IMR-90 (cell line): ENCODE results near the gene RHOT2. TPM values are rescaled to one million over a fixed set of nuclear protein-coding genes. Genes with fewer than 3 reads are reported as not detected.

Experiments
- ATAC-seq: fragments of 200-7000 bp; cut with Tn5 transposase; 2 replicates; pipeline ENCODE4 v1.9.1; 2020; ENCODE audit warnings: low read depth, mild to moderate bottlenecking, moderate library complexity
- BruUV-seq: library from RNA; stranded (reverse); fragments of 400-500 nt; replicated peaks from 2 replicates; lab custom pipeline; 2021; lab: Mats Ljungman, UMichigan
- CTCF ChIA-PET: fragments of 300-600 bp; formaldehyde crosslinking; extraction: SDS; loops from one replicate; lab custom pipeline; 2021; ENCODE audit warnings: antibody characterized with exemption; lab: Yijun Ruan, JAX
- POLR2A ChIA-PET: fragments of 300-600 bp; sonication (Branson Sonifier 250); formaldehyde crosslinking; loops from one replicate; lab custom pipeline; 2022; ENCODE audit warnings: antibody characterized with exemption; ENCODE audit not compliant: unreplicated experiment; lab: Charles Lee
- DNase-seq: peaks from one replicate; pipeline ENCODE4 v3.0.0; 2013
- H2AFZ ChIP-seq: replicated peaks from 2 replicates; pipeline ENCODE3; 2013; ENCODE audit warnings: low read length, mild to moderate bottlenecking; ENCODE audit not compliant: poor library complexity
- H2AK5ac ChIP-seq: 2 replicates; pipeline ENCODE4 v1.6.1; 2013; ENCODE audit warnings: low read depth, low read length, inconsistent platforms
- H2AK9ac ChIP-seq: replicated peaks from 2 replicates; pipeline ENCODE3; 2013; ENCODE audit warnings: mild to moderate bottlenecking, low read depth, low read length, moderate library complexity; ENCODE audit not compliant: poor library complexity
- H2BK120ac ChIP-seq: 2 replicates; pipeline ENCODE4 v1.6.1; 2013; ENCODE audit warnings: low read depth, low read length, inconsistent platforms
- H2BK15ac ChIP-seq: 3 replicates; pipeline ENCODE4 v1.6.1; 2013; ENCODE audit warnings: low read depth, low read length, inconsistent platforms
- H2BK20ac ChIP-seq: 2 replicates; pipeline ENCODE4 v1.6.1; 2013; ENCODE audit warnings: low read depth, mild to moderate bottlenecking, inconsistent platforms, low read length, moderate library complexity
- H2BK5ac ChIP-seq: 2 replicates; pipeline ENCODE4 v1.6.1; 2013; ENCODE audit warnings: mild to moderate bottlenecking, low read depth, low read length, inconsistent platforms; ENCODE audit not compliant: poor library complexity, severe bottlenecking
- H3K14ac ChIP-seq: replicated peaks from 2 replicates; pipeline ENCODE4 v1.6.1; 2013; ENCODE audit warnings: low read depth, low read length, inconsistent platforms
- H3K18ac ChIP-seq: 2 replicates; pipeline ENCODE4 v1.6.1; 2013; ENCODE audit warnings: low read depth, low read length, control low read depth
- H3K23ac ChIP-seq: 2 replicates; pipeline ENCODE4 v1.6.1; 2013; ENCODE audit warnings: low read depth, low read length, inconsistent platforms
- H3K27ac ChIP-seq: 2 replicates; pipeline ENCODE4 v1.5.1; 2013; ENCODE audit warnings: mild to moderate bottlenecking, control low read depth, low read length; ENCODE audit not compliant: insufficient read depth
- H3K27me3 ChIP-seq: 2 replicates; pipeline ENCODE4 v1.6.1; 2013; ENCODE audit warnings: low read length; ENCODE audit not compliant: control insufficient read depth, insufficient read depth
- H3K36me3 ChIP-seq: 2 replicates; pipeline ENCODE4 v1.6.1; 2013; ENCODE audit warnings: low read length, mixed read lengths; ENCODE audit not compliant: control insufficient read depth, insufficient read depth
- H3K4ac ChIP-seq: 2 replicates; pipeline ENCODE4 v1.6.1; 2013; ENCODE audit warnings: low read depth, low read length, inconsistent platforms
- H3K4me1 ChIP-seq: 2 replicates; pipeline ENCODE4 v1.6.1; 2013; ENCODE audit warnings: low read length, mixed read lengths; ENCODE audit not compliant: control insufficient read depth, insufficient read depth
- H3K4me2 ChIP-seq: 2 replicates; pipeline ENCODE4 v1.6.1; 2013; ENCODE audit warnings: low read depth, mild to moderate bottlenecking, control low read depth, low read length, moderate library complexity
- H3K4me3 ChIP-seq: 2 replicates; pipeline ENCODE4 v1.5.1; 2013; ENCODE audit warnings: low read depth, mild to moderate bottlenecking, control low read depth, low read length, moderate library complexity; ENCODE audit not compliant: insufficient read depth
- H3K56ac ChIP-seq: 2 replicates; pipeline ENCODE4 v1.6.1; 2013; ENCODE audit warnings: low read length, inconsistent platforms; ENCODE audit not compliant: insufficient read depth; ENCODE audit errors: extremely low read depth
- H3K79me1 ChIP-seq, 2 experiments: 2 replicates each; pipeline ENCODE4 v1.6.1; 2013; ENCODE audit warnings: low read length in 2 of 2, inconsistent platforms in 1 of 2, low read depth in 1 of 2
- H3K9ac ChIP-seq: 2 replicates; pipeline ENCODE4 v1.6.1; 2013; ENCODE audit warnings: low read depth, low read length, control low read depth
- H3K9me1 ChIP-seq: 2 replicates; pipeline ENCODE4 v1.6.1; 2013; ENCODE audit warnings: low read length, inconsistent platforms; ENCODE audit not compliant: insufficient read depth
- H3K9me3 ChIP-seq: 2 replicates; pipeline ENCODE4 v1.6.1; 2013; ENCODE audit warnings: low read length; ENCODE audit not compliant: control insufficient read depth, insufficient read depth
- H4K20me1 ChIP-seq: 2 replicates; pipeline ENCODE4 v1.6.1; 2013; ENCODE audit warnings: low read length, inconsistent platforms; ENCODE audit not compliant: insufficient read depth
- H4K5ac ChIP-seq: 2 replicates; pipeline ENCODE4 v1.6.1; 2013; ENCODE audit warnings: mild to moderate bottlenecking, low read depth, low read length, control low read depth
- H4K8ac ChIP-seq, 2 experiments: 2 replicates each; pipeline ENCODE4 v1.6.1; 2013; ENCODE audit warnings: low read depth in 2 of 2, low read length in 2 of 2, control low read depth in 1 of 2, inconsistent platforms in 1 of 2
- H4K91ac ChIP-seq: 2 replicates; pipeline ENCODE4 v1.6.1; 2013; ENCODE audit warnings: low read depth, low read length, inconsistent platforms; ENCODE audit not compliant: insufficient read depth
- BHLHE40 ChIP-seq: fragments of 150-350 bp; IDR thresholded peaks from 2 replicates; pipeline ENCODE4 v1.6.1; 2016; ENCODE audit warnings: mild to moderate bottlenecking, low read depth, low read length
- CEBPB ChIP-seq: IDR thresholded peaks from 2 replicates; pipeline ENCODE4 v1.6.1; 2012; ENCODE audit warnings: low read depth, low read length, improper control_type of control experiment
- CHD1 ChIP-seq: IDR thresholded peaks from 2 replicates; pipeline ENCODE4 v1.6.1; 2012; ENCODE audit warnings: low read depth, low read length, improper control_type of control experiment
- CTCF ChIP-seq: conservative IDR thresholded peaks from 2 replicates; pipeline ENCODE4 v1.5.1; 2012; ENCODE audit warnings: mild to moderate bottlenecking, low read depth, low read length, improper control_type of control experiment
- MAFK ChIP-seq: IDR thresholded peaks from 2 replicates; pipeline ENCODE4 v1.6.1; 2012; ENCODE audit warnings: low read depth, low read length, improper control_type of control experiment
- MAZ ChIP-seq: IDR thresholded peaks from 2 replicates; pipeline ENCODE4 v1.6.1; 2012; ENCODE audit warnings: low read depth, mild to moderate bottlenecking, low read length, improper control_type of control experiment, moderate library complexity, borderline replicate concordance
- MXI1 ChIP-seq: IDR thresholded peaks from 2 replicates; pipeline ENCODE4 v1.6.1; 2012; ENCODE audit warnings: low read depth, mild to moderate bottlenecking, low read length, moderate library complexity, borderline replicate concordance
- NFE2L2 ChIP-seq: fragments of 150-350 bp; IDR thresholded peaks from 2 replicates; pipeline ENCODE4 v1.6.1; 2016; ENCODE audit warnings: low read depth, mild to moderate bottlenecking, low read length
- POLR2A ChIP-seq: IDR thresholded peaks from 2 replicates; pipeline ENCODE4 v1.6.1; 2012; ENCODE audit warnings: mild to moderate bottlenecking, low read depth, low read length
- RAD21 ChIP-seq: IDR thresholded peaks from 2 replicates; pipeline ENCODE4 v1.6.1; 2012; ENCODE audit warnings: low read length, improper control_type of control experiment
- RCOR1 ChIP-seq: IDR thresholded peaks from 2 replicates; pipeline ENCODE4 v1.6.1; 2012; ENCODE audit warnings: mild to moderate bottlenecking, low read length, improper control_type of control experiment; ENCODE audit not compliant: insufficient replicate concordance
- RFX5 ChIP-seq: IDR thresholded peaks from 2 replicates; pipeline ENCODE4 v1.8.0; 2012; ENCODE audit warnings: low read depth, mild to moderate bottlenecking, low read length, moderate library complexity
- SMC3 ChIP-seq: fragments of 150-350 bp; IDR thresholded peaks from 2 replicates; pipeline ENCODE4 v1.6.1; 2016; ENCODE audit warnings: low read depth, mild to moderate bottlenecking, antibody characterized with exemption, low read length, moderate library complexity
- USF2 ChIP-seq: fragments of 150-350 bp; IDR thresholded peaks from 2 replicates; pipeline ENCODE4 v1.6.1; 2017; ENCODE audit warnings: mild to moderate bottlenecking, antibody characterized with exemption, low read length, low read depth
- WGBS, 2 experiments: methylation state at CpG; one replicate each; pipeline versions ENCODE4 v1.1.5 to v1.1.7; 2013; ENCODE audit warnings: missing lambda C conversion rate in 2 of 2; ENCODE audit not compliant: insufficient read length in 1 of 2; ENCODE audit errors: extremely low coverage in 2 of 2; 5-methylcytosine and 5-hydroxymethylcytosine counted together
- dilution Hi-C: fragments of 300-500 bp; cut with HindIII; formaldehyde crosslinking; loops from one replicate; pipeline ENCODE4 v1.14.3; 2018; ENCODE audit warnings: low sequenced_read_pairs; ENCODE audit not compliant: unreplicated experiment
- in situ Hi-C: fragments of 300-500 bp; cut with MboI; formaldehyde crosslinking; loops from 3 replicates; pipeline ENCODE4 v1.14.3; 2019; ENCODE audit warnings: low sequenced_read_pairs, inconsistent platforms, mixed read lengths
- intact Hi-C: fragments of 100-400 bp; cut with micrococcal nuclease; formaldehyde crosslinking; loops from 2 replicates; pipeline ENCODE4 v1.10.0; 2022
- polyA plus RNA-seq, 3 experiments: library from polyadenylated mRNA; depleted of rRNA; stranded (reverse); fragments of >200 nt; gene quantifications; 2 replicates each; pipeline ENCODE4 v1.2.3, GENCODE V29; 2012; ENCODE audit warnings: low replicate concordance in 1 of 3
- total RNA-seq: library from RNA; depleted of rRNA; stranded (reverse); fragments of >200 nt; gene quantifications from 2 replicates; pipeline ENCODE4 v1.2.3, GENCODE V29; 2012

The RHOT2 gene
- total and polyA plus RNA-seq, 2 of the 4 experiments (the other 2 are of a cell fraction), result 20.3 to 181 TPM

- no peak for TF ChIP-seq USF2
- no peak for TF ChIP-seq MAFK
- no peak for TF ChIP-seq MAZ
- no peak for TF ChIP-seq RAD21
Observed at GRCh38 chr16:661184-661821, 6.6 kb upstream of the RHOT2 start (continued).

- Histone ChIP-seq H3K4ac (no peak overlapping the region), H3K4me1 (peaks cover 5% of the 10 kb centered on the region), H4K8ac (no peak overlapping the region), H3K79me1 (no peaks in the 10 kb centered on the region), H2BK120ac (no peak overlapping the region), H2BK5ac (no peak overlapping the region), H2AFZ (no peak overlapping the region), H2BK20ac (no peak overlapping the region), H3K9me3 (no peaks in the 10 kb centered on the region), H3K4me2 (no peak overlapping the region), H3K9me1 (no peaks in the 10 kb centered on the region), H4K5ac (no peak overlapping the region), H2AK5ac (no peak overlapping the region), H2AK9ac (no peak overlapping the region), H3K18ac (no peak overlapping the region), H4K20me1 (no peaks in the 10 kb centered on the region), H4K91ac (no peak overlapping the region), H3K4me3 (no peak overlapping the region), H3K14ac (no peak overlapping the region), H3K9ac (no peak overlapping the region), H2BK15ac (no peak overlapping the region), H3K23ac (no peak overlapping the region), H3K56ac (no peak overlapping the region), H3K27me3 (no peaks in the 10 kb centered on the region), H3K36me3 (peaks cover 4% of the 10 kb centered on the region), H3K27ac (no peak overlapping the region)
- ATAC-seq (no peak), DNase-seq (no peak)
- dilution Hi-C loops, result no loop called here
- CTCF ChIA-PET, result no interaction called here
- in situ Hi-C loops, result no loop called here
- 96% methylated on average over 18 of the region's 19 CpGs; no CpG with 5 or more reads in 1 of the 2 experiments for WGBS, 2 experiments
- POLR2A ChIA-PET, result no interaction called here
- intact Hi-C loops, result no loop called here
- no TSS peak for BruUV-seq
- TF ChIP-seq CEBPB, result no peak
- no peak for TF ChIP-seq USF2
- TF ChIP-seq POLR2A, result no peak
- no peak for TF ChIP-seq MAFK
- TF ChIP-seq BHLHE40, result no peak
- no peak for TF ChIP-seq CTCF
- TF ChIP-seq SMC3, result no peak
- no peak for TF ChIP-seq MAZ
- no peak for TF ChIP-seq CHD1
- TF ChIP-seq MXI1, result no peak
- no peak for TF ChIP-seq NFE2L2
- TF ChIP-seq RCOR1, result no peak
- no peak for TF ChIP-seq RFX5
Observed at GRCh38 chr16:662095-662494, 5.8 kb upstream of the RHOT2 start.
